NK-92 (cell line): ENCODE measurements around the gene KCMF1.

Source experiments
- DNase-seq: peaks from one replicate; lab custom pipeline; 2025; ENCODE audit not compliant: unreplicated experiment; lab: John Stamatoyannopoulos, UW

Gene KCMF1

DNA sequence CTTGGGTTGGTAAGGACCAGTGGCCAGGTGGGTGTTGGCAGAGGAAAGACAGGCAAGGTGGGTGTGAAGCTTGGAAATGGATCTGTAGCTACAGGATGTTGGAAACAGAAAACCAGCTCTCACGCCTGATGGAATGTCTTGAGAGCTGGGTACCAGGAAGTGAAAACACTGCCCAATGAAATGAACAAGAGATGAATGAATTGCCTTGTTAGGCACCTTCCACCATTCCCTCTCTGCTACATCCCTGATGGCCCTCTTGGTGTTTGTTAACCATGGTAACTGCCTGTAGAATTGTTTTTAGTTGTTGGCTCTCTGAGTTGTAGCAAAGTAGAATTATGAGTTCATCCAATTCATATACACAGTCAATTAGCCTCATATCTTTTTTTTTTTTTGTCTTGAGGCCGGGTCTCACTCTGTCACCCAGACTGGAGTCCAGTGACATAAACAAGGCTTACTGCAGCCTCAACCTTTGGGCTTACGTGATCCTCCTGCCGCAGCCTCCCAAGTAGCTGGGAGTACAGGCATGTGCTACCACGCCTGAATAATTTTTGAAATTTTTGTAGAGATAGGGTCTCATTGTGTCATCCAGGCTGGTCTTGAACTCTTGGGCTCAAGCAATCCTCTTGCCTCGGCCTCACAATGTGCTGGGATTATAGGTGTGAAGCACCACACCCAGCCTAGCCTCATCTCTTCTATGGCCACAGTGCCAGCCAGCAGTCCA is 9.5 kb downstream of the KCMF1 start:
- DNase-seq: no peak

DNA sequence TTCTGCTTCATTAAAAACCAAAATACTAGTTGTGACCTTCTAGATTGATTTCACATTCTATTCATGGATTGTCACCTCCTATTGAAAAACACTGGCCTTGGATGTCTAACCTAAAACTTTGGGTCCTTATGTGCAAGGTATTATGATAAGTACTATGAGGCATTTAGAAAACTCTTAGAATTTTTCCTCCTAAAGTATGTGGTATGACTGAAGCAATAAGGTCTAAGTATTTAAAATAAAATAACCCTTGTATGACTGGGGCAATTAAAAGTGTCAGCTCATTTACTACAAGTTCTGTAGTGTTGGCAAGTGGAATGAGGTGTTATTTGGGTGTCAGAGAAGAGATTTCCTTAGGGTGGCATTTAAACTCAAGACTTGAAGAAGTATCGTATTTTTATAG is 15.1 kb downstream of the KCMF1 start:
- no peak for DNase-seq

DNA sequence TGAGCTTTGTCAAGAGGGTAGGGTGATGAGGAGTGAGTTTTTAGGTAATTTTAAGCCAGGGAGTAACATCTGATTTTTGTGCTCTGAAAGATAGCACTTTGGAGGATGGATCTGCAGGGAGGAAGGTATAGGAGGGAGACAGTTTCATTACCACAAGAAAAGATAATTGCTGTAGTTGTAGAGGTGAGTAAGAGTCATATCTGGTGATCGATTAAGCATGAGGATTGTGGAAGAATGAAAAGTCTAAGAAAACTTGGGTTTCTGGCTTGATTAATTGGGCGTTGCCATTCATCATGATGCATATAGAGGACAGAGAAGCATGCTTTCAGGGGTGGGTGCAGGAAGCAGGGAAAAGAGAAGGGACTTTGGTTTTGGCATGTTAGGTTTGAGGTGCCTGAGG is 18.5 kb downstream of the KCMF1 start:
- DNase-seq: no peak

DNA sequence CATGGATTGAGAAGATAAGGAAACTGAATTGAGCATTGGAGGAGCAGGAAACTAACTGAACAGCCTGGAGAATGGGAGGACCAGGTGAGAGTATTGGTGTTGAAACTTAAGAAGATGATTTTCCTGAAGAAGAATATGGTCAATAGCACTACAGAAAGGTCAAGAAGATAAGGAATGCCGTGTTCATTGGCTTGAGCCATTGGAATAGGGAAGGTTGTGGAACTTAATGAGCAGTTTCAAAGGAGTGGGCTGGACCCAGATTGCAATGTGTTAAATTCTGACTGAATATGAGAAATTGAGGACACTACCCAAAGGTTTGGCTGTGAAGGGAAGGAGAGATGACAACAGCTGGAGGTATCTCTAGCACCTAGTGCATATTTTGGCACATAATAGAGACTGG is 19.0 kb downstream of the KCMF1 start:
- DNase-seq: no peak

DNA sequence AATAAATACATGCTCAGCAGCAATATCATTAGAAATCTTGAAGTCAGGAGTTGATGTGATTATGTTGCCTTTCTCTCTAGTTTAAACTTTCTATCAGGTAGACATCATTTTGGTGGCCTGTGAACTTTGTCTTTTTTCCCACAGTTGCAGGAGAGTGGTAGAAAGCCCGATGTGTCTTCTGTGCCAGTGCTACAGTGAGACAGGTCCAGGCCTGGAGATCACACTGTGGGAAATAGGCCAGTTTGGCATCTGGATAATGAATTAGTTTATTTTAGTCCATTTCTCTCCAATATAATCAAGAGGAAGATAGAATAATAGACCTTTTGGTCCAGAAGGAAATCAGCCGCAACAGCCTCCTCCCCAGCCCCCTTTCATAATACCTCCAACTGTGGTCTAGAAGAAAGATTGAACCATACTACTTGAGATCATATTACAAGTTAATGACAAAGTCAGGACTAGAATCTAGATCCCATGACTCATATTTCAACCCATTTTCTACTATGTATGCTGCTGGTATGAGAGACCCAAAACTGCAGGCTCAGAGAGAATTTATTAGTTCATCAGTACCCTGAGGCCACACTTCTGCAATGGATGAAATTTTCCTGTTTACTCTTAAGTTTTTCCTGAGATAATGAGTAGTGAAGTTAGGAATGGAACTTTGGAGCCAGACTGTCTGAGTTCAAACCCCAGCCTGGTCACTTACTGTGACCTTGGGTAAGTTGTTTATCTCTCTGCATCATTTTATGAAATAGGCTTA is 20.6 kb downstream of the KCMF1 start:
- no peak for DNase-seq

DNA sequence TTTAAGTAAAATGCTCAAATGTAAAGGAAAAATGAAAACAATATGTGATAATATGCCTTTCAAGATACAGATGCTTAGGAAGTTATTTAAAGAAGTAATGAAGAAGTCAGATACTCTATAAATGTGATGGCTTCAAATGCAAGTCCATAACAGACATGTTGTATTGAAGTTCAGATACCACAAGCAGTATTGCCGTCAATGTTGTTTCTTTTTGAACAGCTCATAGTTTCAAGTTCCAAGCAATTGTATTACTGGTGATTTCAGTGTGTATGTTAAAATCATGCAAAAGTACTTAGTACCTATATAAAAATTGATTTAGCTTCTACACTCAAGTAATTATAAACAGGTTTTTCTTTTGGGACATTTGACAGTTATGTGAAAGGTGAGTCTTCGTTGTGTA is 24.9 kb downstream of the KCMF1 start:
- DNase-seq: no peak

DNA sequence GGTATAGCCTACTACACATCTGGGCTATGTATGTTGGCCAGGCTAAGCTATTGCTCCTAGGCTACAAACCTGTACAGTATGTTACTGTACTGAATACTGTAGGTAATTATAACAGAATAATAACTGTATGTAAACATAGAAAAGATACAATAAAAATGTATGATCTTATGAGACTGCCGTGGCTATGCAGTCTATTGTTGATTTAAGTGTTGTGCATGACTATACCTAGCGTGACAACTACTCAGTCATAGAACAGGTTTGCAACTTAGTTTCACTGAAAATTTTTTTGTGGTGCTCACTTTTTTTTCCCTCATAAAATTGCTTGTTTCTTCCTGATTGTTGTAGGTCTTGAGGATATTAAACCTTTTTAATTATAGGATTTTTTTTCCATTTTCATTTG is 25.9 kb downstream of the KCMF1 start:
- no peak for DNase-seq

DNA sequence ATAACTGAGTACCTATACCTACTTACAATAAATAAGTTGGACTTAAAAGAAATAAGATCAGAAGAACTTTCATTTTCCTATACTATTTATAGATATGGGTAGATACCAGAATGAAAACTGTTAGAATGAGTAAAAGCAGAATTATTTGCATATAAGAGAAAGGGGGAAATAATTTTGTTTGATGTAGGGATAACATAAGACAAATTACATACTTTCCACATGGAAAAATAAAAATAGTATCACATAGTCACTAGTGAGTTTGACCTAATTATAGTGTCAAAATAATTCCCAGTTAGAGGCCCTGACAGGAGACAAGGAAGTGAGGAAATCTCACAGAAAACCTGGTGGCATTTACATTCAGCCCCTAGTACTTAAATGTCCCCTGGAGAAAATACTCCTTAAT is 28.6 kb downstream of the KCMF1 start:
- no peak for DNase-seq

DNA sequence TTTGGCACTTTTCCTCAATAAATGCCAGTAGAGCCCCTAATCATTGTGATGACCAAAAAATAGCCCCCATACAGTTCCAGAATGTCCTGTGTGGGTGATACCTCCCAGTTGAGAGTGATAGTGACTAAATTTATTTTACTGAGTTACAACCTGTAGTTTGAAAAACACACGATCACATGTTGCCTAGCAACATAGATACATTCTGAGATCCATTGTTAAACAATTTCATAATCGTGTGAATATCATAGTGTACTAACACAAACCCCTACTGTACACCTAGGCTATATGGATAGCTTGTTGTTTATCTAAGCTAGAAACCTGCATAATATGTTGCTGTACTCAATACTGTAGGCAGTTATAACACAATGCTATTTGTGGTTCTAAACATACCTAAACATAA is 30.6 kb downstream of the KCMF1 start:
- no peak for DNase-seq

DNA sequence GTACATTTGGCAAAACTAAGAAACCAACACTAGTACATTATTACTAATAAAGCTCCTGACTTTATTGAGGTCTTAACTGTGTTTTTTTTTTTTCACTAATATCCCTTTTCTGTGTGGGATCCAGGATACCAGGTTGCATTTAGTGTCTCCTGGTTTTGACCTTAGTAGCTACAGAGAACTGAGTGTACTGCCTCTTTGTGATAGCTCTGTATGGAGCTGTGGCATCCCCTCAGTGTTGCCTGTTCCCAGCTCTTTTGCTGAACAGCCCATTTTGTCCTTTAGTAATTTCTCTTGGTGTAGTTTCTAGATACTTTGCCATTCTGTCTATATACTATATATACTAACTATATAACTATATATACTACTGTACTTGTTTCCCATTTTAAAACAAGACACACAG is 31.6 kb downstream of the KCMF1 start:
- DNase-seq: no peak

DNA sequence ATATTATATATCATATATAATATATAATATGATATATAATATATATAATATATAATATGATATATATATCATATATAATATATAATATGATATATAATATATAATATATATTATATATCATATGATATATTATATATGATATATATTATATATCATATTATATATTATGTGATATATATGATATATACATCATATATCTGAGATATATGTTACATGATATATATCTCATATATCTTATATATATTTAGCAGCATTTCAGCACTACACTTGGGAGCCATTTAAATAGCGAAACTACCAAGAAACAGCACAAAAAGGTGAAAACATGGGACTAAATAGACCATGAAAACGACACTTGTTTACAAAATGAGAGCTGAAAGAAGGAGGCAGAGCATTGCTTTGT is 37.3 kb downstream of the KCMF1 start:
- no peak for DNase-seq

DNA sequence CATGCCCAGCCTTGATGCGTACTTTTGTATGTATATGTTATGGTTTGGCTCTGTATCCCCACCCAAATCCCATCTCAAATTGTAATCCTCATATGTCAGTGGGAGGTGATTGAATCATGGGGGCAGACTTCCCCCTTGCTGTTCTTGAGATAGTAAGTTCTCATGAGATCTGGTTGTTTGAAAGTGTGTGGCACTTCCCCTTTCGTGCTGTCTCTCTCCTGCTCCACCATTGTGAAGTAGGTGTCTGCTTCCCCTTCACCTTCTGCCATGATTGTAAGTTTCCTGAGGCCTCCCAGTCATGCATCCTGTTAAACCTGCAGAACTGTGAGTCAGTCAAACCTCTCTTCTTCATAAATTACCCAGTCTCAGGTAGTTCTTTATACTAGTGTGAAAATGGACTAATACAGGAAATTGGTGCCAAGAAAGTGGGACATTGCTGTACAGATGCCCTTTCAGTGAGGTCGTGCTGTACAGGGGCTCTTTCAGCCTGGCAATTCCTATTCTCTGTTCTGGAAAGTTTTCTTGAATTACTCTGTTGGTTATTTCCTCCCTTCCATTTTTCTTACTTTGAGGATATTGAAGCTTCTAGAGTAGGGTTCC is 38.2 kb downstream of the KCMF1 start:
- no peak for DNase-seq

DNA sequence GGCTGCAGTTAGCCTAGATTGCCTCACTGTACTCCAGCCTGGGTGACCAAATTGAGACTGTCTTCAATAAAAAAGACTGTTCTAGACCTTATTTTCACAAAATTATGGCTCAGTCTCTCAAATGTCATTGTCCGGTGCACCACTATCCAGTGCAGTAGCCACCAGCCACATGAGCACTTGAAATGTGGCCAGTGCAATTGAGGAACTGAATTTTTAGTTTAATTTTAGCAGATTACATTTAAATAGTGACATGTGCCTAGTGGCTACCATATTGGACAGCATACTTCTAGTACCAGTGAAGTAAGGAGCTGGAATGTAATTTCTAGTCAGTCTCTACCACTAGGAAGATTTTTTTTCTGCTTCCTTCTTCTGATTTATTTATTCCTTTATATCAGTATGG is 39.4 kb downstream of the KCMF1 start:
- no peak for DNase-seq

DNA sequence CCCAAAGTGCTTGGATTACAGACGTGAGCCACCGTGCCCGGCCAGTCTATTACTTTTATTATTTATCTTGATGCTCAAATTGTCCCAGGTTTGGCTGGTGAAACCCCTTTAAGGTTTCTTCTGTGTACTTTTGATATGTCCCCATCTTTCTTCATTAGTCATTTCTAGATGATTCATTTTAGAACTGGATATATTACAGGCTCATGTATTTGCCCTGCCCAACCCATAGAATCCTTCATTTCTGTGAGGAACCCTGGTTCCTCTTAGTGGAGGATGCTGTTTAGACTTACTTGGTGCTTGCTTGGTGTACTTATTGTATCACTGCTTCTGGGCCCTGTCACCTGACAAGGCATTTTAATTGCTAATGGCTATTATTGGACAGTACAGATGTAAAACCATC is 40.1 kb downstream of the KCMF1 start:
- no peak for DNase-seq

DNA sequence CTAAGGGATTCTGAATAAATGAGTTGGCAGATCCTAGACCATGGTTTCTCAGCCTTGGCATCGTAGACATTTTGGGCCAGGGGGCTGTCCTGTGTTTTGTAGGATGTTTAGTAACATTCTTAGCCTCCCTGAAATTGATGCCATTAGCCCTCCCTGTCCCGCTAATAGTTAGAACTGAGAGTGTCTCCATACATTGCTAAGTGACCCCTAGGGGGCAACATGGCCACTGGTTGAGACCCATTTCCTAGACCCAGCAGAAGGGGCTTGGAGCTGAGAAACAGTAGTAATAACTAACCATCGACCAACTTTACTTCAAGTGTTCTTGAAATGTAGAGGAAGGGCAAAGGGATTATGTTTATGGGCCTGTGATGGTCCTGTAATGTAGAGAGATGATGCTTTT is 40.8 kb downstream of the KCMF1 start:
- no peak for DNase-seq

DNA sequence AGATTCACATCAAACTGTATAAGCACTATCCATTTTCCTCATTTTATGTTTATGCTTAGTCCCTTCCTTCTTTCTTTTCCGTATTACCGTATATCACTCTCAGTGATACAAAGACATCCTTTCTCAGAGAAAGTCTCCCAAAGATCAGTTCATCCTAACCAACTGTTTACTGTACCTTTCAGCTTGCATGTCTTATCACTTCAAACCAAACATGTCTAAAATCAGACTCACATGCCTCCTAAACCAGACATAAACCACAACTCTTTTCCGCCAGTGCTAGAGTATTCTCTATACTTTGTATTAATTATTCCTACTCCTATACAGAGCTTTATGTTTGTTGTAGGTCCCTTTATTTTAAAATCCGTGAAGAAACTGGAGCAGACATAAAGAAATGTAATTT is 41.5 kb downstream of the KCMF1 start:
- no peak for DNase-seq

DNA sequence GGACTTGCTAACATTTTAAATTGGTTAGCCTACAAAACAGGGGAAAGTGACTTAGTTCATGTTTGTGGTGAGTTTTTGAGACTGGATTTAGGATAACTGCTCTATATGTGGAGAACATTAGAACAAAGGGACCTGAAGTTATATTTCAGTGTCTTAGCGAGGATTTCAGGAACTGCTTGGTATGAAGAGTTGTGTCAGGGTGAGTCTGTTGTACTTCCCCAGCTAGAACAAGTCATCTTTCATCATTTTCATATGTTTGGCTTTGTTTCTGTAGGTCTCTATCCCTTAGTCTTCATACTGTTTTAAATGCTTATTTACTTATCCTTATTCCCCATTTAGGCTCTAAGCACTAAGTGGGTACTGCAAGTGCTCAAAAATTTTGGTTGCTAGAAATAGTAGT is 41.9 kb downstream of the KCMF1 start:
- no peak for DNase-seq

DNA sequence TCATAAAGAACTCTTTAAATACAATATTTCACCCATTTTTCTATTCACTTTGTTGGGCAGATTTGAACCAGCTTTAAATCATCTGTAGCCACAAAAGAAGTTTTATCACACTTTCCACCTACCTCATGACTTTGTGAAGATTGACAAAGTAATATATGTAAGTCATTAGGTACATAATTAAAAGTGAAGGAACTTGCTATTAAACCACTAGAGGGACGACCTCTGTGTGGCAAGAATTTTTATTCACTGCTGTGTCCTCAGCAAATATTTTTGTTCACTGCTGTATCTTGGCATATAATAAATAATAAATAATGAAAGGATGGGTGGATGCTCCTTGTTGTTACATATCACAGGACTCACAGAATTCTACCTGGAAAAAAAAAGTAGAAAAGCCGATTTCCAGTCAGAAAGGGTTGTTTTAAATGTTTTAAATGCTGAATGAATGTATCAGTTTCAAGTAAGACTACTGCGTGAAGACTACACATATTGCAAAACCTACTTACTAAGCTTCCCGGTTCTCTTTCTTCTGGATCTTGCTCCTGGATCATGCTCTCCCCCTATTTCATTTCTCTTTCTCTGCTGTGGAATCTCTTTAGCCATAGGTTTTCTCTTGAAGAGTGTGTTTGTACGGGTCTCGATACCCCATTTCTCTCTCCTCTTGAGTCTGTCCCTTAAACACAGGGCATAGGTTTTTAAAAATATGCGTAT is 44.8 kb downstream of the KCMF1 start:
- no peak for DNase-seq

DNA sequence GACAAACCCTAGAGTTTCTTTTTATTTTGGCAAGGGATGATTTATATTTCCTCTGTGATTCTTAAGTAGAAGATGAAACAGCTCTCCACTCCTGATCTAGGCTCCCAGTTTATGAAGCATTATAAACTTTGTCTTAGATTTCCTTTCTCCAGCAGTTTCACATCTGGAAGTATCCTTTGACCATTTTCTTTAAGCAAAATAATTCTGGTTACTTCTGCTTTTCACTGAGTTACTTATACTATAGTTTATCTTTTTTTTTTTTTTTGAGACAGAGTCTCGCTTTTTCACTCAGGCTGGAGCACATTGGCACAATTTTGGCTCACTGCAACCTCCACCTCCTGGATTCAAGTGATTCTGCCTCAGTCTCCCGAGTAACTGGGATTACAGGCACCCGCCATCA is 45.5 kb downstream of the KCMF1 start:
- DNase-seq: no peak

DNA sequence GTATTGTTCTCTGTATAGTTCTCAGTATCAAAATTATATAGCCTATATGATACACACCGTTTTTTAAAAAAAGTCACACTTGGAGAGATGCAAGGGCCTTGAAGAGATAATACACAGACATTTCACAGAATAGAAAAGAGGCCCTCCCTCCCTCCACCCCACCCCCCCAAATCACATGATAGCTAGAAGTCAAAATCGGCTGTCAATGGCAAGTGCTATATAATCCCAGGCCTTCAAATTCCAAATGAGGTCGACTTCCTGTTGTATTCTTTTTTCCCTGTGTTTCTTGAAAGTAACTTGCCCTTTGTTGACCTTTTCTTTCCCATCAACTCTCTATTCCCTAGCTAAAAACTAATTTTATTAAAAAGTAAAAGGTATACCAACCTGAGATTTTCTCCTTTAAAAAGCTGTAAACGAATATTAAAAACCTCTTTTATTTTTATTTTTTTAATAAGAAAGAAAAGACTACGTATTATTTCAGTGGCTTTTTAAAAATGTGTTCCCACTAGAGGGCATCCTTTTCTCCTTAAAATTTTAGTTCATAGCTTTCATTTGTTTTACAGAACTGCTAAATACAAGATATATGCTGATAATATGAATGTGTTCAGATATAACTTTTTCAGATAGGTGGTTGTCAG is 46.6 kb downstream of the KCMF1 start:
- no peak for DNase-seq

DNA sequence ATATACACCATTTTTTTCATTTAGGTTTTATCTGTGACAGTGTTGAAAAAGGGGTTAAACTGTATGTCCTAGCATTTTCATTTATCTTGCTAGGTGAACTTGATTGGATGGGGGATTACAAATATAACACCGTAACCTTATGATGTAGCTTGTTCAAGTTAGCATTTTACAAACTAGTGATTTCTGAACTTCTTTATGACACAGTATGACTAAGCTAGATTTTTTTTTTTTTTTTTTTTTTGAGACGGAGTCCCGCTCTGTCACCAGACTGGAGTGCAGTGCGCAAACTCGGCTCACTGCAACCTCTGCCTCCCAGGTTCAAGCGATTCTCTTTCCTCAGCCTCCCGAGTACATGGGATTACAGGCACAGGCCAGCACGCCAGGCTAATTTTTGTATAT is 47.1 kb downstream of the KCMF1 start:
- DNase-seq: no peak
